ENCODE data around the gene GRID2.
"Not testable (repeated sequence)": the region's sequence is repeated elsewhere in the genome, so short reads cannot be mapped to it uniquely, and the experiment has no call there.

Gene GRID2

DNA sequence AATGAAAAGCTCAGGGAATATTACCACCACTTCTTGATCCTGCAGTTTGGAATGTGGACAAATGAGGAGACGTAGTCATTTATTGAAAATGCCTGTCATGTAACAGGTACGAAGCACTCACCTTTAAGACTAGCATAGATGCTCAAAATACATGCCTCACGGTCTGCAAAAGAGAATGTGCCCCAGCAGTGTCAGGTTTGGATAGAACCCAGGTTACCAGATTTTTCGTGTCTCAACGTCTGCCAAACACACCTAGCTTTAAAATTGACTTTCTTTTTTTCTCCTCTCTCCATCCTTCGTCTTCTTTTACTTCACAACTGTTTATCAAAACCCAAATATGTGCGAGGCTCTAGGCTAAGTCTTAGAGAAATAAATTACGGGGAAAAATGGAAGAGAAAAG lies 918.0 kb downstream of the GRID2 start:
- no peak for DNase-seq

GRCh38 chr4:93228021-93228420 lies 924.3 kb downstream of the GRID2 start:
- DNase-seq = no peak

GRCh38 chr4:93232883-93233282 lies 929.1 kb downstream of the GRID2 start:
- DNase-seq = no peak

DNA sequence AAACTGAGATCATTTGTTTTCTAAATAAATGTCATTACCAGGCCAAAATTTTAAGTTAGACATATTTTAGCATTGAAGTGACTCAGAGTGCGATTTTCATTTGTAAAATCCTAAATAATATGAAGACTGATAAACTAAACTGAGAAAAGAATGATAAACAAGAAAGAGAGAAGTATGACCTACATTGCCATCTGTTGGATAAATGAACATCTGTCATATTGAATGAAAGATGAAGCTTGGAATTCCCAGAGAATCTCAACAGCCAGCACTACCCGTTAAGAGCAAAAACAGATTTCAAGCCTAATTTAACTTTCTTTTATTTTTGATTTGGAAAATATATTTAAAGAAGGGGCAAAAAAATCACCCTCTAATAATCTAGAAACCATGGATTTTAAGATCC lies 933.8 kb downstream of the GRID2 start:
- DNase-seq = no peak

DNA sequence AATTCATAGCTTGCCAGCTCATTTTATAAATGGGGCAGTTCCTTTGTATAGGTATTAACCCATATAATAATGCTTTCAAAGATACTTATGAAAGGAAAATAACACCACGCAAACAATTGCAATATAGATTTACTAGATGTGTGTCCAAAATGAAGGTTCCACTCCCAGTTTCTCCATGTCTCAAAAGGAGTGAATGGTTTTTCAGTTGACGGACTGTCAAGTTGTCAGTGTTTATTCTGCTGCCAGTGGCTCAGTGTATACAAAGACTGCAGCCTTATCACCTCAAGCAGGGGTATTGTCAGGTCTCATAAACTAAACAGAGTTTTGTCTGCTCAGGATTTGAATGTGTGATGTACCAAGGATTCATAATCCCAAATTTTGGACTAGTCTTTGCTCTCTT lies 939.5 kb downstream of the GRID2 start:
- no peak for DNase-seq

DNA sequence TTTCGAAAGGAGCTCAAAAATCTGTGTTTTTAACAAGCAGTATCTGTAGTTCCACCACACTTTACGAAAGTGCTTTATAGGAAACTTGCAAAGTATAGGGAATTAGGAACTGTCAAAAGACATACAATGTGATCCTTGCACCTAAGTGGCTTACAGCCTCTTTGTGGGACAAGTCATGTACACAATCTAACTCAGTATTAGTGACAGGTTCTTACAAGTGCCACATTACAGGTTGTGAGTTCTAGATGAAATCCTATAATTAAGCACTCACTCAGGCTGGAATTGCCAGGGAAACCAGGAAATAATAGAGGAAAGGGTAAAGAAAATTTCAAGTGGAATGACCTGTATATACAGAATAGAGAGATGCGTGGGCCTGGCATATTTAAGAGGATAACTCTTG lies 957.4 kb downstream of the GRID2 start:
- no peak for DNase-seq

- no peak for DNase-seq
Observed at GRCh38 chr4:93263166-93263565, 959.4 kb downstream of the GRID2 start.

- DNase-seq = no peak
Observed at GRCh38 chr4:93267747-93268146, 964.0 kb downstream of the GRID2 start.

DNA sequence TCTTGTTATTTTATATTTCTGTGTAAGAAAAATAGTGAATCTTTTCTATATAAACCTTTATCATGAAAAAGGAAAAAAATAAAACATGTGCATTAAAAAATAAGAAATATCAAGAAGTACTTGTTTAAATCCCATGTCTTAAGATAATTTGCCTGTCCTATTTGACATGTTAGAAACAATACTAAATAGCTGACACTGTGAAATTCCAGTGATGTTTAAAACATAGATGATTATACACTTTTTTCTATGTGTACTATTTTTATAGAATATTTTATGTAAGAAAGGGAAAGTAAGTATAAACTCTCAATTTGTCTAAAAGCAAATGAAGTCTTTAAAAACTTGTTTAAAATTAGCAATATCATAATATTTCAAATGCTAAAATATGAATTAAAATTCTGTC lies 981.6 kb downstream of the GRID2 start:
- no peak for DNase-seq

DNA sequence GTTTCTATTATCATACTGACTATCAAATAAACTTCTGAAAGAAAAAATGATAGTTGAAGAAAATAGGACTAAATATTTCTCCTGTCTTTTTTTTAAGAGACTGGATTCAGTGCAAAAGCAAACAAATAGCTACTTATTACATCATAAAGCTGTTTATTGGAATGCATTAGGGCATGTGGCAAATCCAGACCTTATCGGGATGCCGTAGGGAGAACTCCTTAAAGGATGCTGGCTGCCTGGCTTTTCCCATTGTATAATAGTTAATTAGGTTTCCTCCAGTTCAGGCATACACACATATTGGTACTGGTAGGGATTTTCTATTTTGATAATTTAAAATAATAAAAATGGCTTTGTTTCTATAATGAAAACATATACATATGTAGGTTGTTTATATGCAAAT lies 985.5 kb downstream of the GRID2 start:
- no peak for DNase-seq

- no peak for DNase-seq
Observed at GRCh38 chr4:93289831-93290230, 986.1 kb downstream of the GRID2 start.

GRCh38 chr4:93299118-93299517 lies 995.4 kb downstream of the GRID2 start:
- DNase-seq = no peak

DNA sequence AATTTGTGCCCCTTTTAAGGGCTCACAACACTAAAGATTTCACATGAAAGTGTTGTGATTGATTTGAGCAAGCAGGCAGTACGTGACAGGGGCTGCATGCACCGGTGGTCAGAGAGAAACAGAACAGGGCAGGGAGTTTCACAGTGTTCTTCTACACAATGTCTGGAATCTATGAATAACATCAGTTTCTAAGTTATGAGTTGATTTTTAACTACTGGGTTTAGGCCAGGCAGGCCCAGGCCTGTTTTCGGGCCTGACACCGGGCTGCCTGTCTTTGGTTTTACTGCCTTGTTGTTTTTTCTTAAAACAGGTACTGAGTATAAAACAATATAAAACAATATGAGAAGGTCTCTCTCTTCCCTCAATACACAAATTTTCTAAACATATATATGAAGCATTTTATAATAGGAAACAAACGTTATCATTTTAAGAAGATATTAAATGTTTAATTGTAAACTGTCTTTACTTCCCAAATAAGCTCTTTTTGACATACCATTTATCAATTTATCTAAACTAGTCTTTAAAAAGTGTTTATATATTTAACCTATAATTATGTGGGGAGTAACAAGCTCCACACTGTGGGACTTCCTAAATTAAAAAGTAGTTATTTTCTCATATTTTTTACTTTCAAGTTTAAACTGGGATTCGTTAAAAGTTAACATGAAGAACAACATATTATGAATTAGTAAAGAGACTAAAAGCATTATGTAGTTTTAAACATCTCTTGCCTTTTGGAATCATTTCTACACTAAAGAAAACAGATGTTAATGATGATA lies 997.2 kb downstream of the GRID2 start:
- not testable (repeated sequence) for DNase-seq

DNA sequence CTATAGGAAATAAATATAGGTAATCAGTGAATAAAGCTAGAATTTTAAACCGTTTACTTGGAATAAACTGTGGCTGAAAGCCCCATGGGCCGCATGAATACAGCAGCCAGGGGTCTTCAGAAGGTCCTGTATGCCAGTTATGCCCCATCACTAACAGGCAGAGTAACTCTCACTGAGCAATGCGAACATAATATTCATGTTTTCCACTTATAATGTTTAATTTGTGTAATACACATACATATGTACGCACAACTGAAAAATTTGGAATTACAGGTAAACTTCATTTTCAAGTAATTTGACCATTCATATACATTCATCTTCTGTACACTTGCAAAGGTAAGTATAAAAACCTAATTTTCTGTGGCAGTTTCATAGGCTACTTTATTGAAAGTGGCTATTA lies 998.5 kb downstream of the GRID2 start:
- DNase-seq = no peak

- no peak for DNase-seq
Observed at GRCh38 chr4:93303440-93303839, 999.7 kb downstream of the GRID2 start.

GRCh38 chr4:93312299-93312698 lies 1008.5 kb downstream of the GRID2 start:
- no peak for DNase-seq

DNA sequence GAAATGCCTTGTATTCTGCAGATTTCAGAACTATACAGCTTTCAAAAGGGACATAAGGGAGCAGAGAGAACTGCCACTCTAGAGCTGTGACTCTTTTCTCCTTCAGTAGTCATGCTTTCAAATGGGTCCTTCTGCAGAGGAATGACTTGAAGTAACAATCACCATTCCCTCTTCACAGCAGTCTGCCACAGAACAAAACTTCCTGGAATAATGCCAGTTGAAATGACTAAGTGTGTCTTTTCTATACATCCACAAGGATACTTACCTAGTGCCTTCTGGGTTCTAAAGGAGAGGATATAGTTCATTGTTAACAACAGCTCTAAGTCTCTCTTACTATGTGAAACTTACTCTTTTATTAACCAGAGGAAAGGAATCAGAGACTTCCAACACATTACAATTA lies 1009.4 kb downstream of the GRID2 start:
- DNase-seq = no peak

DNA sequence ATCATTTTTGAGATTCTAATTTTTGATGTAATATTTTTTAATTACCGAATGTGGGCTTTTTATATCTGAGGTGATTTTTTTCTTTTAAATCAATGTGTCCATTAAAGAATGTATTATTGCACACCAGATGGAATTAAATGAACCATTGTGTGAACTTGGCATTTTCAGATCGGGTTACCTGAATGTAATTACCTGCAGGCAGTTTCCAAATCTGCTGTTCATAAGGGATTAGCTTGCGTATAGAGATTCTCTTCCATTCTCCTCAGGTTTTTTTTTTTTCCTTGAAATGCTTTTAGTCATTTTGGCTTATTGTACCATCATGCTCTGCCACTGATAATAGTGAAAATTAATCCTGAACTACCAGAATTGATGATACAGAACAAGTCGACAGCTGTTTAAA lies 1013.3 kb downstream of the GRID2 start:
- DNase-seq = no peak

- no peak for DNase-seq
Observed at GRCh38 chr4:93317561-93317960, 1013.8 kb downstream of the GRID2 start.

DNA sequence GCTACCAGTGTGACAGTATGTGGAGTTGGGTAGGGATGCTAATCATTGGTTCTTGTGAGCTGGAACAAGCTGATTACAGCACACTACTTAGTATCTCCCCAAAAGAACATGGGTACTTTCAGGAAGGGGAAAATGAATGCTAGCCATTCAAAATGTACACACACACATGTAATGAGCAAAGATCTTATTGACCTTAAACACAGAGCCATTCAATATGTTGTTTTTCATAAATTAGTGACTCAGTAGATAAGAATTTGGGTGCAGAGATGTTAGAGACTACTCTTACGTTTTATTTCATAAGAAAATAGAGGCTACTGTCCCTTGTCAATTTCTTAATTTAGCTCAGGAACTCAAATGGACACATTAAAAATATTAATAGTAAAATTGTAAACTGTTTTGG lies 1015.3 kb downstream of the GRID2 start:
- DNase-seq = no peak

GRCh38 chr4:93320356-93320755 lies 1016.6 kb downstream of the GRID2 start:
- no peak for DNase-seq

DNA sequence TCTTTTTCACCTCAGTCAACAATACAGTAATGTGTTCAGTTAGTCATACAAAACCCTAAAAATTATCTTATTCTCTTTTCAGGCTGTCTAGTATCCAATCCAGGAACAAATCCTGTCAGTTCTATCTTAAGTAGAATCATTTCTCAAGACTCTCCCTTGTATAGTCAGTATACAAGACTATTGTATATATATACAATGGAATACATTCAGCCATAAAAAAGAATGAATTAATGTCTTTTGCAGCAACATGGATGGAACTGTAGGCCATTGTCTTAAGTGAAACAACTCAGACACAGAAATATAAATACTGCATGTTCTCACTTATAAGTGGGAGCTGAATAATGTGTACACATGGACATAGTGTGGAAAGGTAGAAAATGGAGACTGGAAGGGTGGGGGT lies 1023.6 kb downstream of the GRID2 start:
- no peak for DNase-seq

- DNase-seq = no peak
Observed at GRCh38 chr4:93334003-93334402, 1030.2 kb downstream of the GRID2 start.

DNA sequence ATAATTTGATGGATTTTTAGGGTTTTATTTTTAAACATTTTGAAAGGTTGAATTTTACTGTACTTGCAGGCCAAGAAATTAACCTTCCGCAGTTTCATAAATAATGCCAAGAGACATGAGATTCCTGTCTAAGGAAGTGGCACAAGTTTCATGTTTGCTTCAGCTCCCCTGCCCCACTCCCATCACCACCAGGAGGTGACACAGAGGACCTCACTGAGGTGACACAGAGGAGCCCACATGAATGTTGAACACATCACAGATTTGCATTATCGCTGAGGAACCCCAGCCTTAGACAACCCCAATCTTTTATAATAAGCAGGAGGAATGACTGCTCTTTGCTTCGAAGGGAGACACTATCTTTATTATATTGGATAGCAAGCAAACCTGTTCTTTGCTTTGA lies 1033.4 kb downstream of the GRID2 start:
- no peak for DNase-seq

DNA sequence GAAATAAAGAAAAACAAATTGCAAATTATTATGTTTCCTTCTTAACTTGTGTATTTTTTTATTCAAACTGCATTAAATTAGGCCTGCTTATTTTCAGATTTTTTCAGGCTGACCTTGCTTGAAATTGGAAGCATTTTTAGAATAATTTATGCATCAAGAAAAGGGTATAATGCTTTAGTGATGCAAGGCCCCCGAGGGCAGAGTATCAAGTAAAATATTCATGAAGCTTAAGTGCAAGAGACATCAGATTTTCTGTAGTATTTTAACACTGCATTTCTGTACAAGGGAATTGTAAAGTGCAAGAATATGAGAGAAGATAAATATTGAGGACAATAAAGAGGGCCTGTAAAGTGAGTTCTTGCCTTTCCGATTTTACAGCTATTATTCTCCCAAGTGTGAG lies 1039.0 kb downstream of the GRID2 start:
- no peak for DNase-seq
